Stomach smooth muscle (tissue), 2 donors: ENCODE data around the gene KRTAP2-1.

Source experiments
- H3K27ac ChIP-seq: one replicate; pipeline ENCODE4 v1.7.0; 2013; ENCODE audit warnings: mild to moderate bottlenecking, low read length, inconsistent platforms
- H3K27me3 ChIP-seq, 2 donors: one replicate each; pipeline ENCODE4 v1.7.0; 2013; ENCODE audit warnings: low read length in 2 of 2; ENCODE audit not compliant: insufficient read depth in 2 of 2, control insufficient read depth in 1 of 2
- H3K36me3 ChIP-seq, 2 donors: one replicate each; pipeline ENCODE4 v1.7.0; 2013; ENCODE audit warnings: low read length in 2 of 2; ENCODE audit not compliant: control insufficient read depth in 2 of 2, insufficient read depth in 2 of 2
- H3K4me1 ChIP-seq: one replicate; pipeline ENCODE4 v1.7.0; 2013; ENCODE audit warnings: low read length; ENCODE audit not compliant: control insufficient read depth, insufficient read depth
- H3K4me3 ChIP-seq, 2 donors: one replicate each; pipeline ENCODE4 v1.7.0; 2013; ENCODE audit warnings: low read length in 2 of 2
- H3K9ac ChIP-seq, 2 donors: one replicate each; pipeline ENCODE4 v1.7.0; 2013; ENCODE audit warnings: low read length in 2 of 2, mild to moderate bottlenecking in 1 of 2
- H3K9me3 ChIP-seq, 2 donors: one replicate each; pipeline ENCODE4 v1.7.0; 2013; ENCODE audit warnings: low read length in 2 of 2; ENCODE audit not compliant: control insufficient read depth in 2 of 2
- donor health status: healthy.
- donor health status: Pancreatic carcinoma.

KRTAP2-1 gene

GRCh38 chr17:41029633-41030245, 17.4 kb downstream of the KRTAP2-1 start, which contains the start of gene KRTAP1-4:
Gene KRTAP1-4 (minus strand): TSS chr17:41030195. CDS start chr17:41030078, 117 bp downstream.
- peaks cover 0 to 2% of the 10 kb centered on the region in 2 donors for H3K27me3 ChIP-seq
- H3K4me1 ChIP-seq = no peaks in the 10 kb centered on the region
- no peak within 1 kb of the TSS for H3K9ac ChIP-seq
- no peaks in the 10 kb centered on the region for H3K36me3 ChIP-seq
- no peak within 1 kb of the TSS for H3K4me3 ChIP-seq
- no peaks in the 10 kb centered on the region for H3K9me3 ChIP-seq
- no peak within 1 kb of the TSS for H3K27ac ChIP-seq

DNA sequence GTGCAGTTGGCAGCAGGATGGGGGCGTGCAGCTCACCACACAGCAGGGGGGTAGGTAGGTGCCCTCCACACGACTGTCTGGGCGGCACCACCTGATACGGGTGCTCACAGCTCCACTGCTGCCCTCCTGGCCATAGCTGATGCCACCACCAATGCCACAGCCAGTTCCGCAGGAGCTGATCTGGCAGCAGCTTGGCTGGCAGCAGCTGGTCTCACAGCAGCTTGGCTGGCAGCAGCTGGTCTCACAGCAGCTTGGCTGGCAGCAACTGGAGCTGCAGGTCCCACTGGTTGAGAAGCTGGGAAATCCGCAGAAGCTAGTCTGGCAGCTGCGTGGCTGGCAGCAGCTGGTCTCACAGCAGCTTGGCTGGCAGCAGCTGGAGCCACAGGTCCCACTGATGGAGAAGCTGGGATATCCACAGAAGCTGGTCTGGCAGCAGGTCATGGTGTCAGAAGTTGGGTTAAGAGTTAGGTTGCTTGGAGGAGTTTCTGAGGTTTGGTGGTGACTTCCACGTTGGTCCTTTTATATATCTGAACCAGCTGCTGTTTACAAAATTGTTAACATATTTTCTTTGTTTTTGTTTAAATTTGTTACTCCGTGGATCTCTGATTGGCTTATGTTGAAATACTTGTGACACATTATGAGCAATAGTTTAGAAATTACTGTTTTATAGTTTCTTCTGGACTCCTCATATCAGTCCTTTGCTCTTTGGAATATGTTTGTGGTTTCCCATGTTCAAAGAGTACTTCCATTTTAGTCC, 20.2 kb downstream of the KRTAP2-1 start, which contains the start of gene KRTAP1-5:
KRTAP1-5 (minus strand) TSS at position 494 of the 757 bp plus-strand sequence; CDS start at position 441, 53 bp downstream.
- H3K4me3 ChIP-seq = no peak within 1 kb of the TSS
- H3K9ac ChIP-seq = no peak within 1 kb of the TSS
- H3K27me3 ChIP-seq = no peaks in the 10 kb centered on the region
- H3K27ac ChIP-seq = no peak within 1 kb of the TSS
- H3K36me3 ChIP-seq = no peaks in the 10 kb centered on the region
- H3K9me3 ChIP-seq = no peaks in the 10 kb centered on the region
- H3K4me1 ChIP-seq = no peaks in the 10 kb centered on the region

DNA sequence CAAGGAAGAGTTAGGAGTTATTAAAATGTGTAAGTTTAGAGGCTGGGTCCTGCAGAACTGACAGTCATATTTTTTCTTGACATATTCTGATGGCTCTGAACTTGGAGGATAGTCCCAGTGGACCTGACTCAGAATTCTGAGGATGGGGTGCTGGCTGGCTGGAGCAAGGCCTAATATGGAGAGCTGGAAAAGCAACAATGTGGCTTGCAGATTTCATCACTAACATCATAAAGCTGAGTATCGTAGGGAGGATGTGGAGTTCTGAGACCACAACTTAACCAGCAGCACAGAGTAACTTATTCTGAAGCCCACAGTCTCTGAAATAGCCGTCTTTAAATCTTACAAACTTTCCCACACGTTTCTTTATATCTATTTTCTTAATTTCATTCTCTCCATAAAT, 22.4 kb downstream of the KRTAP2-1 start:
- Histone ChIP-seq H3K9me3 (no peaks in the 10 kb centered on the region), H3K36me3 (no peaks in the 10 kb centered on the region), H3K27me3 (no peaks in the 10 kb centered on the region), H3K9ac (no peak overlapping the region), H3K4me3 (no peak overlapping the region), H3K4me1 (no peaks in the 10 kb centered on the region), H3K27ac (no peak overlapping the region)

- no peaks in the 10 kb centered on the region for H3K36me3 ChIP-seq
- no peaks in the 10 kb centered on the region for H3K9me3 ChIP-seq
- no peak overlapping the region for H3K9ac ChIP-seq
- H3K27me3 ChIP-seq = peaks cover 0 to 3% of the 10 kb centered on the region in 2 donors
- no peak overlapping the region for H3K27ac ChIP-seq
- no peaks in the 10 kb centered on the region for H3K4me1 ChIP-seq
- H3K4me3 ChIP-seq = no peak overlapping the region
Observed at GRCh38 chr17:41020336-41020735, 26.8 kb downstream of the KRTAP2-1 start.

- Histone ChIP-seq H3K27ac (no peak overlapping the region), H3K36me3 (no peaks in the 10 kb centered on the region), H3K27me3 (peaks cover 0 to 3% of the 10 kb centered on the region in 2 donors), H3K4me3 (no peak overlapping the region), H3K4me1 (no peaks in the 10 kb centered on the region), H3K9ac (no peak overlapping the region), H3K9me3 (no peaks in the 10 kb centered on the region)
Observed at GRCh38 chr17:41019415-41019814, 27.7 kb downstream of the KRTAP2-1 start.

DNA sequence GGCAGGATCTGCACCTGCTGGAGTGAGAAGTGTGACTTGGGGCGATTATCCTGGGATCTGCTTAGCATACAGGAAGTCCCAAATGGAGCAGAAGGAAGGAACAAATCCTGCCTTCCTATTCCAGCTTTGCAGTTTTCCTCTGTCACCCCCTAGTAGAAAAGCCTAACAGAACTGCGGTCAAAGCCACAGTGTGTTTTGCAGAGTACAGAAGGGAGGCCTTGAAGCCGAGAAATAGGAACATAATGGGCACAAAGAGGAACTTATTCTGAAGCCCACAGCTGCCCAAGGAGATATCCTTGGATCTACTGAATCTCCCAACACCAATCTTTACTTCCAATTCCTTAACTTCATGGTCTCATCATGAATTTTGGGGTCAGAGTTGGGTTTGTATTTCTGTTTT, 28.6 kb downstream of the KRTAP2-1 start:
- H3K9ac ChIP-seq = no peak overlapping the region
- H3K9me3 ChIP-seq = no peaks in the 10 kb centered on the region
- H3K4me3 ChIP-seq = no peak overlapping the region
- no peaks in the 10 kb centered on the region for H3K36me3 ChIP-seq
- no peak overlapping the region for H3K27ac ChIP-seq
- peaks cover 0 to 3% of the 10 kb centered on the region in 2 donors for H3K27me3 ChIP-seq
- H3K4me1 ChIP-seq = no peaks in the 10 kb centered on the region

DNA sequence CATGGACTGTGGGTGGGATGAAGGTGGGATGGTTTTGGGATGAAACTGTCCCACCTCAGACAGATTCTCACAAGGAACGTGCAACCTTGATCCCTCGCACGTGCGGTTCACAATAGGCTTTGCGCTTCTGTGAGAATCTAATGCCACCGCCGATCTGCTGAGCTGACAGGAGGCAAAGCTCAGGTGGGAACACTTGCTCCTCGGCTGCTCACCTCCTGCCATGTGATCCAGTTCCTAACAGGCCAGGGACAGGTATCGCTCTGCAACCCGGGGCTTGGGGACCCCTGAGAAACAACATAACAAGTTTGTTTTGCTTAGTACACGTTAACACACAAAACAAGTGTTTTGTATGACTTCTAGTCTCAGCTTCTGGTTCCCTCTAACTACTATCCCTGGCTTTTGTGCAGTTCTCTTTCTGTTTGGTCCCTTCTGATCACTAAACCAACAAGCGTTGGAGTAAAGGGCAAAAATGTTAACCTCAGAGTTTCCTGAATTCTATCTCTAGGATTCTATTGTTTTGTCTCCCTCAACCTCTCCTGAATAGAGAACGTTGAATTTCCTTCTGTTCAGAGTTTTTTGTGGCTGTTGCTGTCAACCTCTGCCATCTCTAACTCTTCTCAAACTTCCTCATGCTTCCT, 30.4 kb downstream of the KRTAP2-1 start:
- Histone ChIP-seq H3K9ac (no peak overlapping the region), H3K27me3 (peaks cover 0 to 3% of the 10 kb centered on the region in 2 donors), H3K4me3 (no peak overlapping the region), H3K9me3 (no peaks in the 10 kb centered on the region), H3K36me3 (no peaks in the 10 kb centered on the region), H3K4me1 (no peaks in the 10 kb centered on the region), H3K27ac (no peak overlapping the region)

- Histone ChIP-seq H3K4me3 (no peak overlapping the region), H3K9ac (no peak overlapping the region), H3K4me1 (no peaks in the 10 kb centered on the region), H3K36me3 (no peaks in the 10 kb centered on the region), H3K27me3 (peaks cover 0 to 3% of the 10 kb centered on the region in 2 donors), H3K9me3 (no peaks in the 10 kb centered on the region), H3K27ac (no peak overlapping the region)
Observed at GRCh38 chr17:41015454-41015853, 31.7 kb downstream of the KRTAP2-1 start.

- H3K27ac ChIP-seq = no peak overlapping the region
- no peak overlapping the region for H3K4me3 ChIP-seq
- no peaks in the 10 kb centered on the region for H3K4me1 ChIP-seq
- no peak overlapping the region for H3K9ac ChIP-seq
- H3K36me3 ChIP-seq = no peaks in the 10 kb centered on the region
- H3K9me3 ChIP-seq = no peaks in the 10 kb centered on the region
- H3K27me3 ChIP-seq = peaks cover 0 to 3% of the 10 kb centered on the region in 2 donors
Observed at GRCh38 chr17:41013606-41014005, 33.5 kb downstream of the KRTAP2-1 start.

DNA sequence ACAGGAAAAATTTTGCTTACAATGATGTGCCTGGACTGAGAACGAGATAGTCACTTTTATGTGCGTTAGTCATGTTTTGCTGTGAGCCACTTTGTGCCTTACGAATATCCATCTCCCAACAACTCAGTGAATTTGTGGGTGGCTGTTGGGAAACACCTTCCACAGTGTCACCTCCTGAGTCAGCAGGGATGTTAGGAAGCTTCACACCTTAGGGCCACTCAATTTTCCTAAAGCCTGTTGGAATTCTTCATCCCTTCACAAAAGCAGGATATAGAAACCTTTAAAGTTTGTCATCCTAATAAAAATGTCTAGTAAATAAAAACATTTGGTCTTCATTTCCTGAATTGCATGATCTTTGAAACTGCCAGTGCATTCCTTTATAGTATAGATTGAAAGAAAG, 33.9 kb downstream of the KRTAP2-1 start:
- Histone ChIP-seq H3K4me1 (no peaks in the 10 kb centered on the region), H3K9ac (no peak overlapping the region), H3K27ac (no peak overlapping the region), H3K4me3 (no peak overlapping the region), H3K9me3 (no peaks in the 10 kb centered on the region), H3K27me3 (peaks cover 0 to 3% of the 10 kb centered on the region in 2 donors), H3K36me3 (no peaks in the 10 kb centered on the region)
